HG03066 (cell line): ENCODE measurements around the gene UMPS.
"Not testable (repeated sequence)": the region's sequence is repeated elsewhere in the genome, so short reads cannot be mapped to it uniquely, and the experiment has no call there.

Source experiments
- ATAC-seq: cut with Tn5 transposase; IDR thresholded peaks from one replicate; pipeline ENCODE4 v1.9.1; 2021; ENCODE audit warnings: low read depth; ENCODE audit not compliant: unreplicated experiment

UMPS gene

DNA sequence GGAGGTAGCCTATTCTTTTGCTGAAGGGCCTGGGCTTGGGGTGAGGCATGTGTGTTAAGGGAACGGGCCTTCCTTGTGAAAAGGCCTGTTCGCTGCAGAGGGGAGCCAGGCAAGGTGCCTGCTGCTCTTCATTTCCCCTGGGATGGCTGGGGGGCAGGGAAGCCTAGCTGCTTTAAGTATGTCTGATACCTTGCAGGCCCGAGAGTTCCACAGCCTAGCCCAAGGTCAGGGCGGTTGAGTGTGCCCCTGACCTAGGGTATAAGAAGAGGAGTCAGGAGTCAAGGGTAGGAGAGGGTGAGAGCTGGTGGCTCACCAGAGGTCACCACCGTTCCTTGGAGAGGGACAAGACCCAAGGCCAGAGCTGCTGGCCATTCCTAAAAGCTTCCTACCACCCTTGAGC lies 46.6 kb downstream of the UMPS start:
- ATAC-seq: no peak

DNA sequence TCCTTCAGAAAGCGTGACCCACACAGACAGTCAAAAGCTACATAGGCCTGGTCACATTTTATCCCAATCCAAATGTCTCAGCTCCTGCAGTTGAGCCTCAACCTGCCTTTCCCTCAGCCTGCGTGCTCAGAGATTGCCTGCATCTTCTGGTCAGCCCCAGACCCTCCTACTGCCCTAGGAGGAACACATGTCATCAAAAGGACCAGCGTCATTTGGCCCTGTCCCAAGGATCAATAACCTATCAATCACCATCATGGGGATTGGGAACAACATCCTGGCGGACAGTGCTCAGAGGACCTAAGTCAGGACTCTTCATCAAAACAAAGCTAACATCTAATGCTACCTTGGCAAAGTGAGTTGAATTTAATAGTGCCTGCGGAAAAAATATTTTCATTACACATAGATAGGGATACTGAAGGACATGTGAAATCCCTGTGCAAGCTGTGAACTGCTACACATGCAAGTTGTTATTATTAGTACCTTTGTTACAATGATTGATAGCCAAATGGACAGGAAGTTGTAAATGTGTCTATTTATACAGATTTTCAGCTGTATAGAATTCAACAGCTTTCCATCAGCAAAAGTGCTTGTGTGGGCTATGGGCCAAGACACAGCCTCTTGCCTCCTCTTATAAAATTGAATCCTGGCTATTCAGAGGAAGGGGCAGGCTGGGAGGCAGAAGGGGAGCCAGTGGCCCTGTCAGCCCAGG lies 47.7 kb downstream of the UMPS start:
- no peak for ATAC-seq

DNA sequence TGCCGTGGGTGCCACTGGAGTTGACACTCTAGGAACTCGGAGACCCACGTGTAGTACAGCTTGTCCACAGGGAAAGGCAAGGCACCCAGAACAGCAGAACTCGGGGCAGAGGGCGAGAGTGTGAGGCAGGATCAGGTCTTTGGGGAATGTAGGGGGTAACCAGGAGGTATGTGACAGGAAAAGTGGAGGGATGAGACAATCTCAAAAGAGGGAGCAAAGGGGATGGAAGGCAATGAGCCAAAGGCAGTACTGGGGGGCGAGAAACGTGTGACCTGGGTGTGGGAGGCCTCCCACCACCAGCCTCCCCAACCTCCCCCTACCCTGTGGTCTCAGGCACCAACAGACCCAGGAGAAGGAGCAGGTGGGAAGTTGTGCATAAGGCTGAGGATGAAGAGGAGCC lies 48.9 kb downstream of the UMPS start:
- no peak for ATAC-seq

DNA sequence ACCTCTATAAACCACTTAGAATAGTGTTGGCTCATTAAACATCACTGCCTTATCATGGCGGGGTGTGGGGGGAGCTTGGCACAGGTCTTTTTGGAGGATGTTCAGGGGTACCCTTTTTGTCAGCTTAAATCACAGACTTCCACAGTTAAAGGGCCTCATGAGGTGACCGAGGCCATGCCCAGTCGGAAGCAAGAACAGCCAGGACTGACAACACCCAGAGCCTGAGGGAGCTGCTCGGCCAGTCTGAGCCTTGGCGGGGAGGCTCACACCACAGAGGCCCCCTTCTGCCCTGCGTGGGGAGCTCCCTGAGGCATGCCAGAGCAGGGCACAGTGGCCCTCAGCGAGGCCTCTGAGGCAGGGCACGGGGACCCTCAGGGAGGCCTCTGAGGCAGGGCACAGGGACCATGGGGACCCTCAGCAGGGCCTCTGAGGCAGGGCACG lies 49.5 kb downstream of the UMPS start:
- no peak for ATAC-seq

DNA sequence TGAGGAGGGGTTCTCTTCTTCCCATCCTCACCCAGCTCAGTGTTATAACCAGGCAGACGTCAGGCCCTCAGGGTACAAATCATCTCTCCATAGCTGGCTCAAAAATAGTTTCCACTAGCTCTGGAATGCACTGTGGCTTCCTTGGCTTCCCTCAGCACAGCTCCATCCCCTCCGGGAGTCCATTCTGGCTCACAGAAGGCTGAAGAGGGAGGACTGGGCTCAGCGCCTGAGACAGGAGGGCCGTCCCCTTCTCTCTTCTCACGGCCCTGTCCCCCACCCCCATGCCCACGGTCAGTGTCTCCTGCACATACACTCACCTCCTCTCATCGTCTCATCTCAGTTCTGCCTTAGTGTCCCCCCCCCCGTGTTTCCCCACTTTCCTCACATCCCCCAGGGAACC lies 50.1 kb downstream of the UMPS start:
- no peak for ATAC-seq

DNA sequence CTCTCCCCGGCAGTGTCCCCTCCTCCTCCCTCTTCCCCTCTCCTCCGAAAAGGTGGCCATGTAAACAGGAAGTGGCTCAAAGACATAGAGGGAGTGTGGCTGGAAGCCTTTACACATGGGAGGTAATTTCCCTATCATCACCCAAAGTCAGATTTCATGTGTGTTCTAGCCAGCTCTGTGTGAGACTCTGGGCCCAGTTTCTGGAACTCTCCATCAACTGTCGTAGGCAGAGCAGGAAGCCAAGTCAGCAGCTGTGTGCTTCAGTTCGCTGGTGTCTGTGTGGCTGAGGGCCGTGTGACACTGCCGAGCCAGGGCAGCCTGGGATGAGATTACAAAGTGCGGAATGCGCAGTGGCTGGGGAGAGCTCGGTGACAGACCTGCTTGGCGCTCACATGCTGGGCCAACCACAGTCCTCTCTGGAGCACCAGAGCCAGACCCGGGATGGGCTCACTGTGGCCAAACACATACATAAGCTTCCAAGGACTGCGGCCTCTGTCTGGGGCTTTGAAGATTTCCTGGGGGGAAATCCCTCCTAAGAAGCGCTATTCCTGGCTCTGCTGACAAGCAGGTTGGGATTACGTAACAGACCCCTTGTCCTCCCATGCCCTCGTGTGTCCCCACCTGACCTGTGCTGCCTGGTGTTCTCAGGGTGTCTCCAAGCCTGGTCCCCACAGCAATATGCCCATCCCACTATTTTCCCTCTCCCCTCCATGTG lies 50.7 kb downstream of the UMPS start:
- ATAC-seq: no peak

DNA sequence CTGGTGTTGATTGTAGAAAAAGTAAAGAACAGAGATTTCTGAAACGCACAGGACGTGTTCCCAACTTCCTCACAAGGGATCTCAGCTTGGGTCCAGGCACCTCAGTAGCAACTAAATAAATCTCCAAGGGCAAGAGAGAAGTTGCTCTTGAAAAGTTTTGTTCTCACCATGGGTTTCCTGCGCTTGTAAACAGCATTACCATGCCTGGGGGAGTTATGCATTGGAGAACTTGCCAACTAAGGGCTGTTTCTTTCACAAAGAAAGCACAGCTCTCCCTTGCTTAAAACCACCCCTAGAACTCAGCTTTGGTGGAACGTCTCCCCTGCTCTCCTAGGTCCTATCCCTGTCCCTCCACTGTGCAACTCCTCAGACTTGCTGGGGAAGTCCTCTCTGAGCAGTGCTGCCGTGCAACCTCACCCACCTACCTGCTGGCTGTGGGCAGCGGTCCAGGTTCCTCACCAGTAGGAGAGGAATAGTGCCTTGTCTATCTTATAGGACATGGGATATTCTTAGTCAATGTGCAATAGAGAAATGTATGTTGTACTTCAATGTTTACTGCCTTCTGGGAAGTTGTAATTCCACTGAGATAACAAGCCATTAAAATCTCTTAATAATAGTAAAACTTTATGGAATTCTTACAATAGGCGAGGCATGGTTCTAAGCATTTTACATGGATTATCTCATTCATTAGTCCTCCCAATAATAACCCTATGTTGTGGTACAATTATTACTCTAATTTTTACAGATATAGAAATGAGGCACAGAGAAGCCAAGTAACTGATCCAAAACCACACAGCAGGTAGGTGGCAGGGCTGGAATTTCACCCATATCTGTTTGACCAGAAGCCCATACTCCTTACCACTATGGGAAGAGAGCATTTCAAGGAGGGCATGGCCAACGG lies 51.5 kb downstream of the UMPS start:
- ATAC-seq: no peak

DNA sequence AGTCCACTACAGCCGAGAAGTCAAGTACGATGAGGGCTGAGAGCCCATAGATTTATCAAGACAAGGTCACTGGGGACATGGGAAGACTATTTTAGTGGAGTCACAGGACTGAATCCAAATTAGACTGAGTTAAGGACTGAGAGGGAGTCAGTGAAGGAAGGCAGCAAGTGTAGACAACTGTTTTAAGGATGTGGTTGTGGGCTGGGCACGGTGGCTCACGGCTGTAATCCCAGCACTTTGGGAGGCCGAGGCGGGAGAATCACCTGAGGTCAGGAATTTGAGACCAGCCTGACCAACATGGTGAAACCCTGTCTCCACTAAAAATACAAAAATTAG lies 52.1 kb downstream of the UMPS start:
- ATAC-seq: not testable (repeated sequence)

DNA sequence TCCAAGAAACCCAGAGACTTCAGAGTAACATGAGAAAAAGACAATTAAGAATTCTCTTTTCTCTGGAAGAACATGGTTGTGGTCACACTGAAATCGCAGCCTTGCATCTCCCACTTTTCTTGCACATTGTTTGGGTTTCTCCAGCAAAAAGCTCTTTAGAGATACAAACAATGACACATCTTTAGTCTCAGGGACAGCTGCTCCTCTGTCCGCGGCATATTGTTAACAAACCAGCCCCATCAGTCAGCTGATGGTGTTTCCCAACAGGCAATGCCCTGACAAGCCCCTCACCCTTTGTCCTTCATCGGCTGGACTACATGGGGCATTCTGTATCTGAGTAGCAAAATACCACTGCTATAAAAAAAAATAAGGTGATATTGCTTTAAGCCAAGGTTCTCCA lies 53.4 kb downstream of the UMPS start:
- no peak for ATAC-seq

DNA sequence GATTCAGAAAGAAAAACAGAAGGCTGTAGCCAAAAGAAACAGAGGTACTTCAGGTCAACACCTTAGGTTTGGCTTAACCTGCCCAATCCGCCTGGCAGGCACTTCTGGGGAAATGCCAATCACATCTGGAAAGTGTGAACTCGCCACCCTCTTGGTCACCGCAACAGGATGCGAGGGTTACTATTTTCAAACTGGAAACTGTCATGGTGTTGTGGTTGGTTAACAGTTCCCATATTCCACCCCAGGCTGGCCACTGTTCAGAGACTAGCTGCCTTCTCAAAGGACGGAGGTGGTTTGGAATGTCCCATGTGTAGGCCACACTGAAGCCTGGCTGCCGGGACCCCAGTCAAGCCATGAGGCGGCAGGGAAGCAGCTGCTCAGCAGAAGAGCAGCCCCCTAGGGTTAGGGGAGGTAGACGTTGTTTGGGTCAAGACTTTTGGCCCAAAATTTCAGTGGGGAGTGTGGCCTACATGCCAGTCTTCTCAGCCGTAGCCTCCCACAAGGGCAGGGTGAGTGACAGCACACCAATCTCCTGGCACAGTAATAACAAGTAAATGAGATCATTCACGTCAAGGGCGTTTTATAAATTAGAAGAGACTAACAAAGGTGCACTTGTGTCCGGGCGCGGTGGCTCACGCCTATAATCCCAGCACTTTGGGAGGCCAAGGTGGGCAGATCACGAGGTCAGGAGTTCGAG lies 54.6 kb downstream of the UMPS start:
- ATAC-seq: peak; percentile 70

DNA sequence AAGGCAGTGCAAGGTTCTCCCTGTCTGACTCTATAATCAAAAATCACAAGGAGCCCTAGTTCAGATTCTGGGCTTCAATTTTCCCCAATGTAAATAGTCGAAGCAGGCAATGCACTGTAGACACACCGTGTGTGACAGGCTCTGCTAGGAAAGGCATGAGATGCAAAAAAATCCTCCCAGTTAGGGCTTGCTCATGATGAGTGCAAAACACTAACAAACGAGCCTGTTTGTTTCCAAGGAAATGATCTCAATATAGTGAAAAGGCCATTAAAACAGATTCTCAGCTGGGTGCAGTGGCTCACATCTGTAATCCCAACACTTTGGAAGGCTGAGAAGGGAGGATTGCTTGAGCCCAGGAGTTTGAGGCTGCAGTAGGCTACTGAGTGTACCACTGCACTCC lies 55.7 kb downstream of the UMPS start:
- no peak for ATAC-seq

DNA sequence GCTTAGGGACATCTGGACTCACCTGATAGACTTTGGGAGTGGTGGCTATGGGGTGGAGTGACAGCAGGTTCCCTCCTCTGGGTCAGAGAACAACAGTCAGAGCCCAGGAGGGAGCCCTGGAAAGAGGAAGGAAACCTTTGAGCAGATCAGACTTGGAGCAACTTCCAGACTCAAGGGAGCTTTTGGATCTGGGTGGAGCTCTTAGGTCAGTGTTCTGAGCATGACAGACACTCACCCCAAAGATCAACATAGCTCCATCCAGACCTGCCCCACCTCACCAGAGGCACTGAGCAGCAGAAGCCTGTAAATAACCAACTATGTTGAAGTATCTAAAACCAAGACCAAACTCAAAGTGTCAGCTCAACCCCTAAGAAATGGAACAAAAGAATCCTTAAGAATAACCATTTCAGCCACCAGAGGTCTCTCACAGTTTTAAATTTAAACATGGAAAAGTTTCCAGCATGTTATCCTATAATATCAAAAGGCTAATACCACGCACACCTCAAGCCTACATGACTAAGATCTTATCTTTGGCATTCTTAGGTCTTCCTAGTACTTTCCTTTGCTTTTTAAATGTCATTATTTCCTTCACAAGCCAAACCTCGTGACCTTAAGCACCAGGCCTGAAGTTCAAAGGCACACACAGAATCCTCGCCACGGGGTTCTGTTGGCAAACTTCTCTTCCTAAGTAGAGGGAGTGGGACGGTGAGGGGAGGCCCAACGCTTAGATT lies 56.4 kb downstream of the UMPS start:
- ATAC-seq: no peak

DNA sequence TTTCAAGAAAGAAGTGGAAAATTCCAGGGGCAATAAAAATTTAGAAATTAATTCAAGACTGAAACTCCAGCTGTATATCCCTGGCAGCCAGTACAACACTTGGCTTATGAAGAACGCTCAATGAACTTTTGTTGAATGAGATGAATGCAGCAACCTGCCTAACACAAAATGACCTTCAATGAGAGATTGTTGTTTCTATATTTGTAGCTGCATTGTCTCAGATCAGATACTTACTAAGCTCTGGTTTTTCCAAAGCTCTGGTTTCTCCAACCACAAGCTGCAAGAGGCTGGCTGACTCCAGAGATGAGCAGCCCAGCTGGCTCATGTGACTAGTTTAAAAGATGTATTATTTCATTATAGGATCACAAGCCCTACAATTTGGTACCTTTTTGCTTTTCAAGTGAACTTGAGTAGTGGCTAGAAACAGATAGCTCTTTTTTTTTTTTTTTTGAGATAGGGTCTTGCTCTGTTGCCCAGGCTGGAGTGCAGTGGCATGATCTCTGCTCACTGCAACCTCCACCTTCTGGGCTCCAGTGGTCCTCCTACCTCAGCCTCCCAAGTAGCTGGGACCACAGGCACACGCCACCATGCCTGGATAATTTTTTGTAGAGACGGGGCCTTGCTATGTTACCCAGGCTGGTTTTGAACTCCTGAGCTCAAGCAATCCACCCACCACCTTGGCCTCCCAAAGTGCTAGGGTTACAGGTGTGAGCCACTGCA lies 57.4 kb downstream of the UMPS start:
- no peak for ATAC-seq

DNA sequence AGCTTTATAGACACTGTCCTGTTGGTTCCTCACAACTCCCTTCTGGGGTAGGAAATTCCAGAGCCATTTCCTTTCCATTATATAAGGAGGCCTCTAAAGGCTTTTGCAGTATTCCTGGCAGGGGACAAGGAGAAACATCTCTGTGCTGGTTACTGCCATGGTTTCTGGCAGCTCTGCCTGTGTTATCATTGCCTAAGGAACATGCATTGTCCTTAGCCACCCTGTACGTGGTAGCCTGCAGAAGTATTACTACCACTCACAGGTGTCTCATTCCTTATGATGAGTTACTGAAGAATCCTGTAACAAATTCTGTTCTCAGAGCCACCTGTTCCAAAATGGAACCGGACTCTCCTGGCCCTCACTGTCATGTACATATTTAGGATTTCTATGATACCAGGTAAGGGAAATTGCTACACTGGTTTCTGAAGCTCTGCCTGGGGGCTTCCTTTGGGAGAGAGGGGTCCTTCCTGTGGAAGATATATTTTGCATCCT lies 58.0 kb downstream of the UMPS start:
- no peak for ATAC-seq

DNA sequence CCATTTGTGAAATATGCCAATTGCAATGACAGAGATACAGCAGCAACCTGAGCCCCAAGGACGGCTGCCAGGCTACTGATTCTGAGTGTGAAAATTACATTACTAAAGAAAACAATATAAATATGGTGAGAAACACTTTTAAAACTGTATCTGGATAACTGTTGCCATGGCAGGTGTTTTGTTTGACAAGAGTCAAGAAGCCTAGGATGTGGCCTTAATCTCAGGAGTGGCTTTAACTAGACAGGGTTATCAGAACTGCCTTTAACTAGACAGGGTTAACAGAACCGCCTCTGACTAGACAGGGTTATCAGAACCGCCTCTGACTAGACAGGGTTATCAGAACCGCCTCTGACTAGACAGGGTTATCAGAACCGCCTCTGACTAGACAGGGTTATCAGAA lies 58.9 kb downstream of the UMPS start:
- ATAC-seq: not testable (repeated sequence)

DNA sequence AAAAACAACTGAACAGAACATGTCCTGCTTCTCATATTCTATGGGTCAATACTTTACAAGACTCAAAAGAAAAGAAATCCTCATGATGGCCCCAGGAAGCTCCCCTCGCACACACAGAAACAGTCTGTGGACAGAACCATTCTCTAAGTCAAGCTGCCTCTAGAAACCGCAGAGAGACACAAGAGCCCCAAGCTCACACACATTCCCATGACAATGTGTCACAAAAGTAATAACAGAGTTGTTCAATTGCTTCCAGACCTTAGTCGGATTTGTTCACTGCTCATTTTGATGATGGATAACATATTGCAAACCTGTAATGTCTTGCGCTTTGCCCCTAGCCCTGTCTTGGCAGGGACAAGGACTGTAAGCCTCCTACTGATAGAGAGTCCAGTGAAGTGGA lies 60.9 kb downstream of the UMPS start:
- ATAC-seq: no peak

DNA sequence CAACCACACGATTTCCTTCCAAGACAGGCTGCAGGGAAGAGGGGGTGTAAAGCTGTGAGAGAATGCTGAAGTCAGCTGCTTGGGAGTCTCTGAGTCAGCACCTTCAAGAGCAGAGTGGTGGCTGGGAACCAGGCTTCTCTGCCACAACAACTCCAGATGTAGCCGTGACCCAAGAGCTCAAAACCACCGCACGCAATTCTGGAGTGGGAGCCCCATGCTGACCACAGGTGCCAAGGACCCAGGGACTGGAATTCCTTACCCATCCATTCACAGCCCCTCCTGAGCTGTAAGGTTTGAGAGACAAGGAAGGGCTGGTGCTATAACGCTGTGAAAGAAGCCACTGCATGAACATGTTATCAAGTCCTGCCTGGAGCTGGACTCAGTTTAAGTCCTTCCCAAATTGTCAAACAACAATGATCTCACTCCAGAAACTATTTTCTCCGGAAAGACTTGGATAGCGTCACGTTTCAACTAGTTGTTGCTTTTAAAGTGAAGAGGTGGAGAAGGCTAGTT lies 61.4 kb downstream of the UMPS start:
- no peak for ATAC-seq

DNA sequence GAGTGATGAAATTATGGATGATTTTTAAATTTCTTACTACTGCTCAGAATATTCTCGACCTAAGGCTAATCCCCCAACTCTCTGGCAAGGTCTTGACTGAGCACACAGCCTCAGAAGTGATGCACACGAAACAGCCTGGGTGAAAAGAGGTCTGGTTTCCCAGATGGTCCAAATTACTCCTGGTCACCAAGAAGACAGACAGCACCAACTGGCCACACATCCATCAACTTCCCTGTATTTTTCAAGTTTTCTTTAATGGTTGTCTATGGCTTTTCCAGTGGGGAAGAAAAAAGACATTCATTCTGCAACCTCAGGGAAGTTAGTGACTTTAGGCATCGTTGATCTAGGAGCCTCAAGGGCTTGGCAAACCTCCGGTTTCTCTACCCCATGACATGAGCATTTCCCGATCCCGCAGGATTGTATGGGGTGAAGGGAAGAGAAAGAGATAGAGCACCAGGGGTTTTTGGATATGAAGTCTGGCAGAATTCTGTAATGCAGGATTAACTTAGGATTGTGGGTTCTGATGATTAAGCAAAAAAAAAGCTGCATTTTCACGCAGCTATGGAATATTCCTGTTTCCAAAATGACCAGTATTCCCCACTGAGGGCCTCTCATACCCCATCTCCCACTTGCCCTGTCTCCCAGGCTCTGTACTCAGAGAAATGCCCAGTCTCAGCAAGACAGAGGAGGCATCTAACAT lies 62.2 kb downstream of the UMPS start:
- no peak for ATAC-seq
